Mammary epithelial cell (primary cell): ENCODE measurements around the gene SPATA46.

ENCODE experiments used
- EZH2 ChIP-seq: IDR thresholded peaks from 2 replicates; pipeline ENCODE4 v1.6.1; 2012; ENCODE audit warnings: low read length, inconsistent platforms, borderline replicate concordance
- TF ChIP-seq, protein P1 (sequence below), 2 donors: IDR thresholded peaks in 1 of 2; conservative IDR thresholded peaks in 1 of 2; 2 replicates each; pipeline ENCODE4 v1.5.1; 2011 to 2012; ENCODE audit warnings: inconsistent platforms in 2 of 2, low read length in 2 of 2, mild to moderate bottlenecking in 2 of 2, control low read depth in 1 of 2, low read depth in 1 of 2; ENCODE audit not compliant: insufficient read depth in 1 of 2; ENCODE audit errors: extremely low read depth in 1 of 2

DNA sequence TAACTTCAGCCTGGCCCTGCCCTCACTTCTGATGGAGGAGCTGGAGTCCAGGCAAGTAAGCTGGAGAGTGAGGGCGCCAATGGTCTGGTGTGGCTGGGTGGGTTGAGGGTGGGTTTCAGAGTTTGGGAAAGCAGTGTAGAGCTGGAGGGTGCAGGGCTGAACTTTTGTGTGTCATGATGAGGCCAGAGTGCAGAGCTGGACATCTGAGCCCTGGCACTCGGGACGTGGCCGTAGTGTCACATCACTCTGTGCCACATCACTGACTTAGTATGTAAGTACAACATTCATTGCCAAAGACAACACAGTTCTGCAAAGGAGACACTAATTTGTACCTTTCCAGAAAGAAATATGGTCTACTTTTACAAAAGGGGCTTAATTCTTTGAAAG lies 15.8 kb downstream of the SPATA46 start:
- TF ChIP-seq, protein P1, sequence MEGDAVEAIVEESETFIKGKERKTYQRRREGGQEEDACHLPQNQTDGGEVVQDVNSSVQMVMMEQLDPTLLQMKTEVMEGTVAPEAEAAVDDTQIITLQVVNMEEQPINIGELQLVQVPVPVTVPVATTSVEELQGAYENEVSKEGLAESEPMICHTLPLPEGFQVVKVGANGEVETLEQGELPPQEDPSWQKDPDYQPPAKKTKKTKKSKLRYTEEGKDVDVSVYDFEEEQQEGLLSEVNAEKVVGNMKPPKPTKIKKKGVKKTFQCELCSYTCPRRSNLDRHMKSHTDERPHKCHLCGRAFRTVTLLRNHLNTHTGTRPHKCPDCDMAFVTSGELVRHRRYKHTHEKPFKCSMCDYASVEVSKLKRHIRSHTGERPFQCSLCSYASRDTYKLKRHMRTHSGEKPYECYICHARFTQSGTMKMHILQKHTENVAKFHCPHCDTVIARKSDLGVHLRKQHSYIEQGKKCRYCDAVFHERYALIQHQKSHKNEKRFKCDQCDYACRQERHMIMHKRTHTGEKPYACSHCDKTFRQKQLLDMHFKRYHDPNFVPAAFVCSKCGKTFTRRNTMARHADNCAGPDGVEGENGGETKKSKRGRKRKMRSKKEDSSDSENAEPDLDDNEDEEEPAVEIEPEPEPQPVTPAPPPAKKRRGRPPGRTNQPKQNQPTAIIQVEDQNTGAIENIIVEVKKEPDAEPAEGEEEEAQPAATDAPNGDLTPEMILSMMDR (conservative IDR thresholded peaks at IDR 0.05 in 1 of 2, IDR thresholded peaks at IDR 0.05 in 1 of 2; ENCODE audit: extremely low read depth in 1 of 2, insufficient read depth in 1 of 2, low read depth in 1 of 2, low read length in 2 of 2), result no peak
- TF ChIP-seq EZH2, result no peak
